Right cardiac atrium (tissue), 5 donors: ENCODE measurements around the gene SNRNP200. TPM values are rescaled to one million over a fixed set of nuclear protein-coding genes. Genes with fewer than 3 reads are reported as not detected.
A peak's percentile ranks its signal among the peaks of the same experiment; 100 is the strongest.

ENCODE experiments used
- ATAC-seq, 2 donors: fragments of 200-7000 bp; cut with Tn5 transposase; one replicate each; pipeline versions ENCODE4 v1.8.0 to v1.9.1; 2020; ENCODE audit warnings: moderate library complexity in 2 of 2, mild to moderate bottlenecking in 1 of 2
- DNase-seq, 3 donors: peaks; one replicate each; pipeline ENCODE4 v3.0.0-alpha.2; 2020
- H3K27ac ChIP-seq: one replicate; pipeline ENCODE4 v1.5.1; 2013; ENCODE audit warnings: mild to moderate bottlenecking, low read length, control low read depth, moderate library complexity
- H3K27me3 ChIP-seq: one replicate; pipeline ENCODE4 v1.6.1; 2013; ENCODE audit not compliant: control insufficient read depth, insufficient read depth
- H3K4me1 ChIP-seq: one replicate; pipeline ENCODE4 v1.6.1; 2013; ENCODE audit warnings: low read length; ENCODE audit not compliant: control insufficient read depth, insufficient read depth
- H3K4me3 ChIP-seq: one replicate; pipeline ENCODE4 v1.5.1; 2013; ENCODE audit warnings: low read length, control low read depth
- H3K9me3 ChIP-seq: one replicate; pipeline ENCODE4 v1.6.1; 2013; ENCODE audit warnings: low read length; ENCODE audit not compliant: control insufficient read depth
- WGBS: extraction: QIAGEN DNeasy Blood & Tissue Kit; methylation state at CpG from one replicate; pipeline ENCODE4 v1.1.7; 2013; 5-methylcytosine and 5-hydroxymethylcytosine counted together
- intact Hi-C, 4 donors: fragments of 100-400 bp; cut with DNase I; formaldehyde crosslinking; loops; one replicate each; pipeline versions ENCODE4 v1.11.0 to v1.14.0; 2022 to 2023
- polyA plus RNA-seq: library from polyadenylated mRNA; stranded (reverse); fragments of 200-250 nt; gene quantifications from one replicate; pipeline ENCODE4 v1.2.3, GENCODE V29; 2013
- total RNA-seq, 4 donors: library from RNA; stranded (reverse); fragmentation: NEBNext Ultra II Directional; extraction: Animal tissue kit (Norgen Biotek cat#: 25700); gene quantifications; one replicate each; pipeline ENCODE4 v1.2.1, GENCODE V29; 2021
- donor health status: healthy with polysubstance abuse.
- donor health status: DM: no; HTN: yes; CAD: no.
- donor health status: DM: no; HTN: no; CAD: no.
- donor health status: DM: no; HTN: yes; CAD: no; lungs with severe emphysema.
- donor health status: DM: yes; HTN: yes; CAD: no.

Gene SNRNP200
- total and polyA plus RNA-seq, 5 donors = 41.1 to 63.8 (median 57.9) TPM

GRCh38 chr2:96325041-96325883, 19.9 kb upstream of the SNRNP200 start, which contains the start of gene ITPRIPL1:
Gene ITPRIPL1, plus strand, starts transcription at chr2:96325317. Its CDS starts 523 bp downstream, at chr2:96325840.
- WGBS = 4% methylated on average over 58 of the region's 58 CpGs
- no peaks in the 10 kb centered on the region for H3K27me3 ChIP-seq
- no peaks in the 10 kb centered on the region for H3K4me1 ChIP-seq
- intact Hi-C loops = no loop called here
- peak in 2 of 3 donors; percentile 61 to 62 for DNase-seq
- H3K27ac ChIP-seq = no peak within 1 kb of the TSS
- no peaks in the 10 kb centered on the region for H3K9me3 ChIP-seq
- ATAC-seq = peak; percentile 50 to 54
- peak within 1 kb of the TSS; percentile 68 for H3K4me3 ChIP-seq

GRCh38 chr2:96324721-96325040, 19.3 kb upstream of the SNRNP200 start:
- no peaks in the 10 kb centered on the region for H3K27me3 ChIP-seq
- intact Hi-C loops = no loop called here
- ATAC-seq = no peak
- H3K27ac ChIP-seq = no peak overlapping the region
- H3K4me3 ChIP-seq = peak overlapping the region; percentile 68
- DNase-seq = no peak
- H3K9me3 ChIP-seq = no peaks in the 10 kb centered on the region
- no peaks in the 10 kb centered on the region for H3K4me1 ChIP-seq
- 25% methylated on average over 6 of the region's 6 CpGs for WGBS

GRCh38 chr2:96323849-96324248, 18.5 kb upstream of the SNRNP200 start:
- ATAC-seq (no peak), DNase-seq (no peak)
- no peak overlapping the region for H3K27ac ChIP-seq
- intact Hi-C loops = no loop called here
- WGBS = 95% methylated on average over 1 of the region's 1 CpG
- no peaks in the 10 kb centered on the region for H3K9me3 ChIP-seq
- no peaks in the 10 kb centered on the region for H3K27me3 ChIP-seq
- H3K4me3 ChIP-seq = no peak overlapping the region
- H3K4me1 ChIP-seq = no peaks in the 10 kb centered on the region

GRCh38 chr2:96320728-96321622, 15.6 kb upstream of the SNRNP200 start:
- Histone ChIP-seq H3K27me3 (no peaks in the 10 kb centered on the region), H3K4me1 (no peaks in the 10 kb centered on the region), H3K4me3 (peak overlapping the region; percentile 53), H3K27ac (no peak overlapping the region), H3K9me3 (no peaks in the 10 kb centered on the region)
- intact Hi-C loops = no loop called here
- peak; percentile 51 to 72 for ATAC-seq
- peak; percentile 36 to 74 (median 71) for DNase-seq
- 4% methylated on average over 41 of the region's 41 CpGs for WGBS

GRCh38 chr2:96320326-96320725, 15.0 kb upstream of the SNRNP200 start:
- no peaks in the 10 kb centered on the region for H3K27me3 ChIP-seq
- ATAC-seq (no peak), DNase-seq (no peak)
- intact Hi-C loops = no loop called here
- no peaks in the 10 kb centered on the region for H3K4me1 ChIP-seq
- H3K4me3 ChIP-seq = no peak overlapping the region
- no peaks in the 10 kb centered on the region for H3K9me3 ChIP-seq
- H3K27ac ChIP-seq = no peak overlapping the region
- WGBS = 95% methylated on average over 3 of the region's 3 CpGs

GRCh38 chr2:96319396-96319795, 14.1 kb upstream of the SNRNP200 start:
- H3K27me3 ChIP-seq = no peaks in the 10 kb centered on the region
- no peak overlapping the region for H3K4me3 ChIP-seq
- ATAC-seq (no peak), DNase-seq (no peak)
- H3K9me3 ChIP-seq = no peaks in the 10 kb centered on the region
- intact Hi-C loops = loop anchor here in 1 of 4 donors (10.0 kb wide), 1 partner anchor 185 kb away; the partner anchor contains the start of gene NEURL3
- no peaks in the 10 kb centered on the region for H3K4me1 ChIP-seq
- 89% methylated on average over 1 of the region's 1 CpG for WGBS
- H3K27ac ChIP-seq = no peak overlapping the region

- ATAC-seq (no peak), DNase-seq (no peak)
- no peaks in the 10 kb centered on the region for H3K27me3 ChIP-seq
- H3K4me1 ChIP-seq = no peaks in the 10 kb centered on the region
- H3K27ac ChIP-seq = no peak overlapping the region
- H3K4me3 ChIP-seq = no peak overlapping the region
- intact Hi-C loops = loop anchor here in 1 of 4 donors (10.0 kb wide), 1 partner anchor 186 kb away; the partner anchor contains the start of gene NEURL3
- H3K9me3 ChIP-seq = no peaks in the 10 kb centered on the region
- WGBS = 95% methylated on average over 4 of the region's 4 CpGs
Observed at GRCh38 chr2:96318723-96319122, 13.4 kb upstream of the SNRNP200 start.

GRCh38 chr2:96317584-96317997, 12.2 kb upstream of the SNRNP200 start:
- 90% methylated on average over 4 of the region's 4 CpGs for WGBS
- no peak overlapping the region for H3K27ac ChIP-seq
- H3K27me3 ChIP-seq = no peaks in the 10 kb centered on the region
- DNase-seq = no peak
- H3K9me3 ChIP-seq = no peaks in the 10 kb centered on the region
- H3K4me3 ChIP-seq = no peak overlapping the region
- ATAC-seq = no peak
- intact Hi-C loops = loop anchor here in 1 of 4 donors (10.0 kb wide), 1 partner anchor 187 kb away; the partner anchor contains the start of gene NEURL3
- H3K4me1 ChIP-seq = no peaks in the 10 kb centered on the region

- Histone ChIP-seq H3K27me3 (no peaks in the 10 kb centered on the region), H3K4me3 (no peak overlapping the region), H3K9me3 (no peaks in the 10 kb centered on the region), H3K27ac (no peak overlapping the region), H3K4me1 (no peaks in the 10 kb centered on the region)
- no peak for ATAC-seq
- intact Hi-C loops = loop anchor here in 1 of 4 donors (10.0 kb wide), 1 partner anchor 188 kb away; the partner anchor contains the start of gene NEURL3
- DNase-seq = no peak
Observed at GRCh38 chr2:96316999-96317398, 11.7 kb upstream of the SNRNP200 start.

GRCh38 chr2:96315400-96316071, 10.2 kb upstream of the SNRNP200 start:
- ATAC-seq (no peak), DNase-seq (no peak)
- no peak overlapping the region for H3K27ac ChIP-seq
- H3K4me3 ChIP-seq = no peak overlapping the region
- 57% methylated on average over 7 of the region's 7 CpGs for WGBS
- no peaks in the 10 kb centered on the region for H3K9me3 ChIP-seq
- H3K27me3 ChIP-seq = no peaks in the 10 kb centered on the region
- intact Hi-C loops = loop anchor here in 1 of 4 donors (10.0 kb wide), 1 partner anchor 189 kb away; the partner anchor contains the start of gene NEURL3
- no peaks in the 10 kb centered on the region for H3K4me1 ChIP-seq
